ENCODE measurements around the gene SFMBT2.

DNA sequence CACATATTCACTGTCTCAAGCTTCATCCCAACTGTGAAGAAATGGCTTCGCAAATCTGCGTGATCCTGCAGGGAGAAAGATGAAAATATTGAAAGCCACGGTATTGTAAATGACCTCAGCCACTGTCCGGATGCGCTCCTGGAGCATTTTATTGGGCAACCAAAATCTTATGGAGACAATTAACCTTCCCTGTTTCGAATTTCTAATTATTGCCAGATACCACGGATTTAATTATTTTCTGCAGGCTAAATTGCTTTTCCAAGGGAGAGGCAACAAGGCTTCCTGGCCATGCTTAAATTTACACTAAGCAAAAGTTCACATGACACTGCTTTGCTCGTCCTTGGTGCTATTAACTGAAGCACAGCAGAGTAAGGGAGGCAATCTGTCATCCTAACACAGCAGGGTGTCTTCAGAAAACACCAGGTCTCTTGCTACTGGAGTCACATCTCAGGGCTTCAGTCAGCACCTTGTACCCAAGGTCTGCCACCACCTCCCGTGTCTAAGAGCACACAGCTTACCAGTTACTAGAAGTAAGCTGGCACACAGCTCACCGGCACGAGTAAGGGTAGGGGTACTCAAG, 162.2 kb downstream of the SFMBT2 start:
- TF ChIP-seq BHLHE40 (IDR thresholded peaks at IDR 0.05; ENCODE audit: borderline replicate concordance) = no peak
- TF ChIP-seq SP1 (IDR thresholded peaks at IDR 0.05) = no peak
- TF ChIP-seq ELF4 (IDR thresholded peaks at IDR 0.05) = no peak
- no peak for TF ChIP-seq ARNT (IDR thresholded peaks at IDR 0.05)
- TF ChIP-seq ZNF384 (IDR thresholded peaks at IDR 0.05) = no peak
- no peak for TF ChIP-seq FOXM1 (IDR thresholded peaks at IDR 0.05; ENCODE audit: borderline replicate concordance)
- TF ChIP-seq LEF1 (IDR thresholded peaks at IDR 0.05; ENCODE audit: borderline replicate concordance) = no peak

All from HEK293T (cell line).